OCI-LY1 (cell line): ENCODE measurements around the gene ANKS4B.

Source experiments
- CTCF ChIP-seq: fragments of 200-600 bp; sonication (generic), shearing (Covaris generic); IDR thresholded peaks from 2 replicates; pipeline ENCODE4 v1.5.1; 2017; ENCODE audit warnings: mild to moderate bottlenecking, antibody characterized with exemption, low read length, moderate library complexity, mixed read lengths
- EZH2 ChIP-seq: fragments of 200-600 bp; sonication (generic), shearing (Covaris generic); IDR thresholded peaks from 2 replicates; pipeline ENCODE4 v1.8.0; 2017; ENCODE audit warnings: borderline replicate concordance, mixed run types, mild to moderate bottlenecking, antibody characterized with exemption, low read length, moderate library complexity, mixed read lengths

GRCh38 chr16:21197621-21198020 lies 35.9 kb upstream of the ANKS4B start:
- TF ChIP-seq CTCF (no peak), EZH2 (no peak)
